NCI-H1105 treated with DMSO at 0.1 percent for 48 hours (cell line): Measurements from ENCODE around the gene NAA30.

Source experiments
- DNase-seq: peaks from one replicate; lab custom pipeline; 2025; lab: John Stamatoyannopoulos, UW

NAA30 gene

DNA sequence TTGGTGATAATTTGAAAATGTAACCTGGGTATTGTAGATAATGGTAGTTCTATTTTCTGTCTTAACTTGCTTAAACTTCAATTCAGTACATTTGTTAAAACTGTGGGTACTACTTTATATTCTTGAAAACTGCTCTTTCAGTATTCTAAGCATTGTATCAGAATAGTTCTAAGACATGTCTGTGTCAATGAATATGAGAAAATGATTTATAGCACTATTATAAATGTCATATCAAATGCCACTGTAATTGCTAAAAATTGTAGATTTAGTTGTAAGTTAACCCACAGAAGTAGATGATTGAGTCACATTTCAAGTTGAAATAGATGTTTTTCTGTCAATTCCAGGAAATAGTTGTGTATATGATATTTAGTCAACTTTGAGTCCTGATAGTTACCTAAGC lies 2.4 kb downstream of the NAA30 start:
- DNase-seq, result no peak

DNA sequence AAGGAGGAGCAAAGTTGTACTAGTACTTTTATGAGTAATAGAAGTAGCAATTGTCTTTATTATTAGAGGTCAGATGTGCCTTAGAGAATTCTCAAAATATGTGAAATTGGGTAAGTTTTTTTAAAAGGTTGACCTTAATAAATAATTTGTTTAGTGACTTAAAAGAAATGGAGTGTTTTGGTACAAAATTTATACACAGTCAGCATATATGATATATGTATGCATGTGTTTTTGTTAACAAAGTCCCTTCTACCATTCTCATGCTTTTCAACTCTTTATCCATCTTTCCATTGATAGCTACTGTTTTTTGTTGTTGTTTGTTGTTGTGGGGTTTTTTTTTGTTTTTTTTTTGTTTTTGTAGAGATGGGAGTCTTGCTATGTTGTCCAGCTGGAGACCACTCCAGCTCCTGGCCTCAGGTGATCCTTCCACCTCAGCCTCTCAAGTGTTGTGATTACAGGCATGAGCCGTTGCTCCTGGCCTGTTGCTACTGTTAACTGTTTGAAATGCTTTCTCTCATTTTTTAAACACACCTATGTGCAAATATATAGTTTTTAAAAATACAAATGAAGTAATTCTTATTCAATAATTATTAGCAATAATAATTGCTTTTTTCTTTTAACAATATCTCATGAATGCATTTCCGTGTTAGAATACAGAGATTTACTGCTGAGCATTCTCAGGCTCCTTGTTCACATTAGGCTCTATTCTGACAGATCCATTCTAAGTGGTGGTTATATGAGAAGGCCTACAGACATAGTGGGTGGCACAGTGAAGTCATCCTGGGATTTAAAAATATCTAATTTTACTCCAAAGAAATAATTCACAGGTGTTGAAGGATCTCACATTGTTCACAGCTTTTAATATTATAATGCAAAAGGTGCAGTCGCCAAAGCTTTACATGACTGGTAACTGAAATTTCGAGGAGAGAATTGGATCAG lies 10.4 kb downstream of the NAA30 start:
- no peak for DNase-seq

DNA sequence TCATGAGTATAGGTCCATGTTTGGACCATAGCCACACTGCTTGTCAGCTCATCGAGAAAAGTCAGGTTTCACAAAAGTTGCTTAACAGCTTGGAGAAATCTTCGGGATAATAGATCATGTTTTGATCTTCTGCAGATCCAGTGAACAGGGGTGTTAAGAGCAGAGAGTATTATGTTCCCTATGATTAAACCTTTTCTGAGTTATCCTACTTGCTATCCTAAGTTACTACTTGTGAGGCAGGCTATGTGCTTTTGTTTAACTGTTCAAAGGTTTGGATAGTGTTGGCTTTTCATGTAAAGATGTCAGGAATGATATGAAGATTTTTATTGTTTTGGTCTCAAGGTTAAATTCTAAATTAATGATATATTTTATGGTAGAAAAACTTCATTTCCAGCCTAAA lies 11.1 kb downstream of the NAA30 start:
- DNase-seq, result no peak

DNA sequence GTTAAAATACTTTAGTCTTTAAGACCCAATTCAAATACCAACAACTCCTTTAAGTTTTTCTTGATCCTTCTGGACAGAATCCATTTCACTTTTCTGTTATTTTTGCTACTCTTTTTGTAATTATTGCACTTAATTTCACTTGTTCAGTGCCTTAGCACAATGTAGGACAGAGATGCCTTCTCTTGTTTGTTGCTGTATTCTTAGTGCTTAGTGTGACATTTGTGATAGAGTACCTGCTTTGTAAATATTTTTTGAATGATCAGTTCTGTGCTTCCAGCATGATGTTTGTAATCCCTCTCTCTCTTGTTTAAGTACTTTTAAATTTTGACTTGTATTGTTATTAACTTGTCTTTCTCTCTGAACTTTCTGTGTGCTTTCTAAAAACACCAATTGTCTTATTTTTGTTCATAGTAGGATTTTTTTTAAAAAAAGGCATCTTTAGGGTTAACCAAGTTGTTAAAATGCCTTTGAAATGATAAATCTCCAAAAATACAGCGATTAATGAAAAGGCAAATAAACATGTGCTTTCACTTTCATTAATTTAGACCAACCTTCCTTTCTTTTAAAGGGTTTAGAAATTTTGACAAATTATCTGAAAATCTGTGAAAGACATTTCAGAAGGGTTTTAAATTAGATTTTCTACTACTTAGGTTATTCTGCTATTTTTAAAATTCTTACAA lies 11.9 kb downstream of the NAA30 start:
- no peak for DNase-seq

DNA sequence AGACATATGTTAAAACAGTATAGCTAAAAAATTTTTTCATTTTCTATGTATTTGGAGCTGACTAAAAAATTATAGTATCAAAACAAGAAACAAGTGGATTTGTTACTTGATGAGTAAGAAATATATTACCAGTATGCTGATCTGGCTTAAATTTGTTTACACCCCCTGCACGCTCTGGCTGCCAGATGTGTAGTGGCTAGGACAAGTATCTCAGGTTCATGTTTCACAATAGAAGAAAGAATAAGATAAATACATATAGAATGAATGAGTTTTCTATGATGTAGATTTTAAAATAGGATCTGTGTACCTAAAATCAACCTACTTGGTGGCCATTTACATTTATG lies 13.1 kb downstream of the NAA30 start:
- no peak for DNase-seq

DNA sequence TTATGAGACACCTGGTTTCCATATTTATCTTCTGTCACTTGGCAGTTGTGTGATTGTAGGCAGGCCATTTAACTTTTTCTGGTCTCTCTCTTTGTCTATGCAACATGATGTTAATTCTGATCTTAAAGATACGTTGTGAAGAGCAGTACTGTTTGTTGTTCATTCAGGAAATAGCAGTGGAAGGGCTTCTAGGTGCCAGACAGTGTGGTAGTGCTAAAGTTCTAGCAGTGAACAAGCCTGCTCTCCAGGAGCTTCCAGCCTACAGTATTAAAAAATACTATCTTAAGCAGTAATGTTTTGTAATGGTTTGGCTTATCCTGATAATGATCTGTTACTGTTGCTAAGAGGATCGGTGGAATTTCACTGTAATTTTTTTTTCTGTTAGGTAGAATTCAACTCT lies 15.2 kb downstream of the NAA30 start:
- no peak for DNase-seq

DNA sequence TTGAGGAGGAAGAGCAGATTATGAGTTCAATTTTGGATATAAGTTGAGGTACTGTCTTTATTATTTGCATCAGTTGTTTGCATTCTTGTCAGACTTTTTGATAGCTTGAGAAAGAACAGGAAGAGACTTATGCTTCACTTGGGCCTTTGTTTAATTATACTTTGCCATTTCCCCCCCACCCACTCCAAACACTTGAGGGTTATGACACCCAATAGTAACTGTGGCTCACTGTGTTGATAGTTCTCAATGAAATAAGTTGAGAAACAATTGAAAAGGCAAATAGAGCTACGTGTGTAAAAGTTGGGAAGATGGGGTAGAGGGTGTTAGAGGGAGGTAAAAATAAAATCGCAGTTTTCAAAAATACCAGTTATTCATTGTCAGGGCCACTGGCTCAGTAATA lies 17.7 kb downstream of the NAA30 start:
- no peak for DNase-seq

DNA sequence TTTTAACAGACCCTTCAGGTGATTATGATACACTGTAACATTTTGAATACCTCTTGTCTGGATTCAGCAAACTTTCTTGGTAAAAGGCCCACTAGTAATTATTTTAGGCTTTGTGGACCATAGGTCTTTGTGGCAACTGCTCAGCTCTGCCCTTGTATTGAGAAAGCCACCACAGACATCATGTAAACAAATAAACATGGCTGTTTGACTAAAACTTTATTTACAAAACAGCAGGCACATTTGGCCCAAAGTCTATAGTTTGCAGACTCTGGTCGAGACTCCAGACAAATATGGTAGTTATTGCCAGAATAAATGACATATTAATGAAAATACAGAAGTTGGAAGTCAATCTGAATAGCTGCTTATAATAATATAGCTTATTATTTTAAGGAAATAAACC lies 18.2 kb downstream of the NAA30 start:
- DNase-seq, result no peak

DNA sequence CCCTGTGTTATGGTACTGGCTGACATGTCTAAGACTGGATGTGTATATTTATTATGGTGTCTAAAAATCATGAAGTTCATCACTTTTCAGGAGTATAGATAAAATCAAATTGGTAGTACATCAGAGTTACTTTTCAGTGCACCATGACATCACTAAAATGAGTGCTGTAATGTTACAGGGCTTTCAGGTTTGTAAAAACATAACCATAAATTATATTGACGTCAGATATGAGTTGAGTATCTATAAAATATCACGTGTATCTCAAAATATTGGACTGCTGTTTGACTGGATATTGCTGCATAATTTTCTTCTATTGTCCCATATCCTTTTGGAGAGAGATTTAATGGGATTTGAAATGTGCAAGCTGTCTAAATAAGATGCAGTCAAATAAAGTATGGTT lies 22.0 kb downstream of the NAA30 start:
- DNase-seq, result no peak

DNA sequence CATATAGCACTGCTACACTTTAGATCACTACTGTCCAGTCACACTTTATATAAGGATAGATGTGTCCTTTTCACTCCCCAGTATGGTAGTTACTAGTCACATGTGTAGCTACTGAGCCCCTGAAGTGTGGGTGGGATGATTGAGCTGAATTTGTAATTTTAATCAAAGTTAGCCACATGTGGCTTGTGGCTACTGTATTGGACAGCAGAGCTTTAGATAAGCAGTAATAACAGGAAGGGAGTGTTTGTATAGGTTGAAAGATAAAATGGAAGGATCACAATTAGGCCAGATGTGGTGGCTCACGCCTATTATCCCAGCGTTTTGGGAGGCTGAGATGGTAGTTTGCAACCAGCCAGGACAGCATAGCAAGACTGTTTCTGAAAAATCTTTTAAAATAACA lies 23.5 kb downstream of the NAA30 start:
- no peak for DNase-seq

DNA sequence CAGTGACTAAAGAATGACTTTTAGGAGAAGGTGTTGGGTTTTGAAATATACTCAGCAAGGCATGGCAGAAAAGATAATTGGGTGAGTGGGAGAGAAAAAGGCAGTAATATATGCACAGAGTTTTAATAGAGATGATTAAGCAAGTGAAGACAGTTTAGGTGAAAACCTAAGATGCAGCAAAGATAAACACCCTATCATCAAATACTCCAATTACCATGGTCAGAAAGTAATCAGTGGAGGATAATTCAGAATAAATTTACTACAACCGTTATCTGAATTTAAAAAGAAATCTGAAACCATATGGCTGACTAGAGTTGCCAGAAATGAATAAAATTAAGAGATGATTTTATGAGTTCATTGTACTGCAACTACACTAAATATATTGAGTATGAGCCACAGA lies 26.8 kb downstream of the NAA30 start:
- no peak for DNase-seq

DNA sequence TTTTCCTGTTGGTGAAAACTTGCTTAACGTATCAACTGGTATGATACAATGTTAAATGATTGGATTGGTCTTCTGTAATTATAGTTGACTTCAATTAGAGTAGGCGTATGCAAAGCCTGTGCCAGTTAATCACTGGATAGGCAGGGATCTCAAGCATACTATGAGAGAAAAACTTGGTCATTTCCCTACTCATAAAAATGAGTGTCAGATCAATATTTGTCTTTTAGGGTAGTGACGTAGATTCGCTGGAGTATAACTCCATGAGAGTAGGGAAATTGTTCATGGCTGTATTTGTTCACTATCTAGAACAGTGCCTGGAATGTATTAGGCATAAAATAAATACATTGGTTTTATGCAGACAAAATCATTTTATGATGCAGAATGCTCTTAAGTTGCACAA lies 28.6 kb downstream of the NAA30 start:
- no peak for DNase-seq

DNA sequence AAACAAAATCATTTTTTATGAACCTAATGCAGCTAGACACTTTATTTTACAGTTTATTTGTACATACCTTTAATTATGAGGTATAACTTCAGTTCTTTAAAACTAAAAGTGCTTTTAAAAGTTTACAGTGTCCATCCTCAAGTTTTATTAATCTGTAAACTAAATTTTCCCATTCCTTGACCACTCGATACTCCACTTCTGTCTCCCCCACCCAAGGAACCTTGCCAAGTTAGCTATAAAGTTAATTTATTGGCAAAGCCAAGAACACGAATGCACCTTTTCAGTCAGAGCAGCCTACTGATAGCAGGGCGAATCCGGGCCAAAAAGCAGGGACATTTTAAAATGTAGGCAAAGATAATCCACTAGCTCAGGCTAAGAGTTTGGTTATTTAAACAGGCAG lies 29.6 kb downstream of the NAA30 start:
- no peak for DNase-seq

DNA sequence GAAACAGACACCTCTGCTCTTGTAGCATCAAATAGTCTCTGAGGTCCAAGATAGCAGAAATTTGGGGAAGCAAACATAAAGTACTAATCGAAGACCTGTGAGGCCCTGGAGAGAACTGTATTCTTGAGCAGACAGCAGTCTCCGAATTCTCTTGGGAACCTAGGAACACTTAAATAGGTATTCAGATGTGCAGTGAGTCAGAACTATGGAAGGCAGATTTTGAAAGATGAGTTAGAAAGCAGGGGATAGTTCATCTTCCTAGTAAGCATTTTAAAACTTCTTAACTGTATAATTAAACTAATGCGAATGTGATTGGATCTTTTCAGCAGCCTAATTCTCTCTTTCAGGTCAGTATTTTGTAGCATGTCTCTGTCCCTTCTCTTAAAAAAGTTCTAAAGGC lies 30.6 kb downstream of the NAA30 start:
- DNase-seq, result no peak

DNA sequence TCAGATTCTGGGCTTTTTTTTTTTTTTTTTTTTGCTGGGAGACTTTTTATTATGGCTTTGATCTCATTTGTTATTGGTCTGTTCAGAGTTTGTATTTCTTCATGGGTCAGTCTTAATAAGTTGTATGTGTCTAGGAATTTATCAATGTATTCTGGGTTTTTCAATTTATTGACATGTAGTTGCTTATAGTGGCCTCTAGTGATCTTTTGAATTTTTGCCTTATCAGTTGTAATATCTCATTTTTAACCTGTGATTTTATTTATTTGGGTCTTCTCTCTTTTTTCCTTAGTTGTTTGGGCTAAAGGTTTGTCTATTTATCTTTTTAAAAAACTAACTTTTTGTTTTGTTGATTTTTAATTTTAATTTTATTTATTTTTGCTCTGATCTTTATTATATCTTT lies 45.5 kb downstream of the NAA30 start:
- DNase-seq, result no peak

DNA sequence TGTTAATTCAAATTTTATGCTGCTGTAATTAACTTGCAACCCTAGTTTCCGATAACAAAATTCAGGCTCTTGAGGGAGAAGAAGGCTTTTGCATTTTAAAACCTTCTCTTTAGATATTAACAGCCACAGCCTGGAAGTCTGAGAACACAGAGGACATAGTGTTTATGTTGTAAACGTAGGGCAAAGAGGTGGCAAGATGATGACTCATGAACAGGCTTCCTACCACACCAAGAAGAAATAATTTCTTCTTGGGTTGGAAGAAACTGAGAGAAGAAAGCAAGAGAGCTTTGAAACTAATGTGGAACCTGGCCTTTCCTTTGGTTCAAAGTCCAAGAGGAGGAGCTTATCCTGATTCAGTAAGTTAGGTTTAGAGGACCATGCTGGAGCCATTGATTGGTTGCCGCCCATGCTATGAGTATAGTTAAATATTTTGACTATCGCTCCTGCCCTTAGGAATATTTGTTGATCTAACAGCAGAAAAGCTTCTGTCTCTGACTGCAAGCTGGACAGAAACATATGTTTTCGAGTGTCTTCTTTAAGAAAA lies 71.5 kb downstream of the NAA30 start:
- no peak for DNase-seq

DNA sequence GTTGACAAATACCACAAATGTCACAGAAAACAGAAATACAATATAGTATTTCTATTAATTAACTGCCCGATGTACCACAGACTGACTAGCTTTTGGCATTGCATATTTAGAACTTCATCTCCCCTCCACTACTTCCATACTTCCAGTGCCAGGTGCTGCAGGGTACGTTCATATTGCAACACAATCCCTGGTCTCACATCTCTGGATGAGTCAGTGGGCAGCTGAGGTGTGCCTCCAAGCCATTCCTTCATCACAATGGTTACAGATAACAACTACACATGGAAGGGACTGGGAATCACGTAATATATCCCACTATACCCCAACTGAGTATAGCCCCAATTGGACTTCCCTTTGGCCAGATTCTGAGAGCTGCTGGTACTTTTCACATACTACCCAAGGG lies 72.2 kb downstream of the NAA30 start:
- DNase-seq, result no peak

DNA sequence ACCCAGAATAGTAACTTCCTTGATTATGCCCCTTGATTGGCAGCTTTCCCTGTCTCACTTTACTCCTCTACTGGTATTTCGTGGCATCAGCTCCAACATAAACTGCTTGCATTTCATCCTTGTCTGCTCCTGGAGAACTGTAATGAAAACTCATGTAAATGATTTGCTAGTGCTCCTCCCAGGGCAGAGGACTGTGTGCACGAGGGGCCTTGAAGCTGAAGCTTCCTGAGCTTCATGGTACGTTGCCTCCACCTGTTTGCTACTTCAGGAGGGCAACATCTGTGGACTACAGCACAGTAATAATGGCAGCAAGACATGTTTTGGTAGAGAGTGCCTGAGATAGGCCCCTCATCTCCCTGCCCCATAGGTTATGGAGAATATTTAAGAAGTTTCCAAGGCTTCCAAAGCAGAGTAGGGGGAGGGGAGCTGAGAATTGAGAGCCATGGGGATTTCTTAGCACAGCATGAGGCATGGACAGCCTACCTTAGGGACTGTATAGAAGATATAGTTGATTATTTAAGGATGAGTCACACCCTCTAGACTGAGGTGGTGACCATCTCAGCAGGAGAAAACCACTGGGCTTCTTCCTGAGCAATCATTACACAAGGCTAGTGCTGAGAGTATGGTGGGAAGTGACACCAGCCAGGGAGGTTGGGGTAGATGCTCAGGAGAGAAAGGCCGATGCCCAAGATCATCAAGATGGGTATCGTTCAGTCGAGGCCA lies 73.8 kb downstream of the NAA30 start:
- DNase-seq, result no peak
